Calu3 (cell line): ENCODE results near the gene ZNF609. TPM values are rescaled to one million over a fixed set of nuclear protein-coding genes. Genes with fewer than 3 reads are reported as not detected.

Experiments
- BruUV-seq: library from RNA; stranded (reverse); fragments of 400-500 nt; replicated peaks from 2 replicates; lab custom pipeline; 2021; lab: Mats Ljungman, UMichigan
- CTCF ChIA-PET: fragments of 300-600 bp; sonication (Branson Sonifier 250); formaldehyde crosslinking; loops from one replicate; lab custom pipeline; 2022; ENCODE audit warnings: antibody characterized with exemption; lab: Charles Lee
- DNase-seq: peaks from one replicate; pipeline ENCODE4 v3.0.0; 2022
- H3K27ac Mint-ChIP-seq: one replicate; pipeline ENCODE4 v1.8.0; 2022; ENCODE audit warnings: mixed read lengths; ENCODE audit not compliant: unreplicated experiment
- H3K27me3 Mint-ChIP-seq: one replicate; pipeline ENCODE4 v1.8.0; 2022; ENCODE audit warnings: mixed read lengths; ENCODE audit not compliant: unreplicated experiment
- H3K36me3 Mint-ChIP-seq: one replicate; pipeline ENCODE4 v1.8.0; 2022; ENCODE audit warnings: mild to moderate bottlenecking, moderate library complexity, mixed read lengths; ENCODE audit not compliant: insufficient read depth, unreplicated experiment
- H3K4me1 Mint-ChIP-seq: one replicate; pipeline ENCODE4 v1.8.0; 2022; ENCODE audit warnings: mild to moderate bottlenecking, low read depth, mixed read lengths; ENCODE audit not compliant: unreplicated experiment
- H3K4me3 Mint-ChIP-seq: one replicate; pipeline ENCODE4 v1.8.0; 2022; ENCODE audit warnings: mild to moderate bottlenecking, low read depth, moderate library complexity, mixed read lengths; ENCODE audit not compliant: unreplicated experiment
- H3K9me3 Mint-ChIP-seq: one replicate; pipeline ENCODE4 v1.8.0; 2022; ENCODE audit warnings: low read depth, mixed read lengths; ENCODE audit not compliant: unreplicated experiment
- CTCF ChIP-seq: fragments of 200-600 bp; IDR thresholded peaks from one replicate; pipeline ENCODE4 v1.8.0; 2022; ENCODE audit warnings: antibody characterized with exemption; ENCODE audit not compliant: unreplicated experiment
- intact Hi-C: fragments of 100-400 bp; cut with micrococcal nuclease; formaldehyde crosslinking; loops from one replicate; pipeline ENCODE4 v1.10.0; 2022; ENCODE audit not compliant: unreplicated experiment
- total RNA-seq: library from RNA; stranded (reverse); gene quantifications from 2 replicates; pipeline ENCODE4 v1.2.3, GENCODE V29; 2022

Gene ZNF609
- total RNA-seq, 1 experiment from 2014 or later: 50.6 TPM

DNA sequence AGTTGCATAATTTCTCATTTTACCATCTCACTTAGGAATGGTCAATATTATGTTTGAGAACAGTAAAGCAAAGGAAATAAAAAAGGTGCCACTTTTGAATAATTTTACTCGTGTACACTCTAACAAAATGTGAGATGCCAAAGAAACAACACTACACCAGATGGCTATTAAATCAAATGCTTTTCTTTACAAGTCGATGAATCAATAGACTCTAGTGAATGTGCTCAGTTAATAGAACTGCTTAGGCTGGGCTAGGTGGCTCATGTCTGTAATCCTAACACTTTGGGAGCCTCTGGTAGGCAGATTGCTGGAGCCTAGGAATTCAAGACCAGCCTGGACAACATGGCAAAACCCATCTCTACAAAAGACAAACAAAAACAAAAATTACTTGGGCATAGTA lies 87.9 kb downstream of the ZNF609 start:
- H3K4me3 Mint-ChIP-seq: no peak overlapping the region
- CTCF ChIA-PET: no interaction called here
- no TSS peak for BruUV-seq

GRCh38 chr15:64549860-64550259 lies 89.5 kb downstream of the ZNF609 start:
- no peak for TF ChIP-seq CTCF
- BruUV-seq: no TSS peak
- intact Hi-C loops: no loop called here
- no peak overlapping the region for H3K4me3 Mint-ChIP-seq
- H3K27me3 Mint-ChIP-seq: no peaks in the 10 kb centered on the region
- H3K9me3 Mint-ChIP-seq: peaks cover 2% of the 10 kb centered on the region
- CTCF ChIA-PET: no interaction called here
- no peak overlapping the region for H3K27ac Mint-ChIP-seq
- H3K36me3 Mint-ChIP-seq: no peaks in the 10 kb centered on the region
- peaks cover 8% of the 10 kb centered on the region for H3K4me1 Mint-ChIP-seq
- DNase-seq: no peak

More for the DNA sequence above, 87.9 kb downstream of the ZNF609 start:
- no peaks in the 10 kb centered on the region for H3K36me3 Mint-ChIP-seq
- peaks cover 16% of the 10 kb centered on the region for H3K4me1 Mint-ChIP-seq
- peaks cover 2% of the 10 kb centered on the region for H3K9me3 Mint-ChIP-seq
- H3K27me3 Mint-ChIP-seq: no peaks in the 10 kb centered on the region
- intact Hi-C loops: no loop called here
- H3K27ac Mint-ChIP-seq: no peak overlapping the region
- DNase-seq: no peak
- TF ChIP-seq CTCF: no peak

GRCh38 chr15:64552281-64552948 lies 92.0 kb downstream of the ZNF609 start:
- Mint-ChIP-seq H3K27me3 (no peaks in the 10 kb centered on the region), H3K36me3 (peaks cover 4% of the 10 kb centered on the region), H3K4me3 (no peak overlapping the region), H3K4me1 (peaks cover 8% of the 10 kb centered on the region), H3K9me3 (no peaks in the 10 kb centered on the region), H3K27ac (no peak overlapping the region)
- BruUV-seq: no TSS peak
- DNase-seq: no peak
- CTCF ChIA-PET: interaction anchor here (0.7 to 0.9 kb wide), 2 partner anchors 83 to 565 kb away, joined by 3 to 4 read pairs; no protein-coding TSS in a partner anchor
- TF ChIP-seq CTCF: no peak
- intact Hi-C loops: no loop called here

DNA sequence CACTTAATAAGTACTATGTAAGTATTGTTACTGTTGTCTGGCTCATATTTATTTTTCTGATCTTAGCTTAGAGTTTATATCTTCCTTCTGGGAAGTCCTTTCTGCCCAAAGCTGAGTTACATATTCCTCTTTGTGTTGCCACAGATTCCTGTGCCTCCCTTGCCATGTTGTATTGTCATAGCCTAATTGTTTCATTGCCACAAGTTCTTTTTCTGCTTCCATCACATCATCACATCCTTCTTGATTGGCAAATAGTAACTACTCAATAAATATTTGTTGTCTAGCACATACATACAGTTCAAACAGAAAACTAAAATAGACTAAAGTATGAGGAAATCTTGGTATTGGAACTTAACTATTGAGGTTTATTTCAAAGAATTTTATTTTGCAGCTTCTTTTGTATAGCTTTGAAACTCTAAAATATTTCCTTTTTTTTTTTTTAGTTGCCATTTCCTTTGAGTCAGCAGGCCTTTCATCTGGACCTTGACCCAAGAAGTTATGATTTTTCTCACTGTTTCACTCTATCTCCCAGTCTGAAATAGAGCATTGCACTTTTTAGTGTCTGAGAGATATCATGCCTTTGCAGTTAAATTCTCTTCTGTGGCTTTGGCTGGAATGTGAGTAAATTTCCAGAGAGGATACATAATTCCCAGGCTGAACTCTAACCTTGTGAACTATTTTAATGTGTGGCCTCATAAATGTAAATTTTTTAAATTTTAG lies 98.2 kb downstream of the ZNF609 start:
- no peak overlapping the region for H3K27ac Mint-ChIP-seq
- H3K27me3 Mint-ChIP-seq: no peaks in the 10 kb centered on the region
- peaks cover 23% of the 10 kb centered on the region for H3K4me1 Mint-ChIP-seq
- no peak overlapping the region for H3K4me3 Mint-ChIP-seq
- intact Hi-C loops: no loop called here
- no peak for TF ChIP-seq CTCF
- CTCF ChIA-PET: interaction anchor here (1.2 kb wide), 1 partner anchor 8 kb away, joined by 3 read pairs; no protein-coding TSS in a partner anchor
- BruUV-seq: no TSS peak
- H3K9me3 Mint-ChIP-seq: no peaks in the 10 kb centered on the region
- no peak for DNase-seq
- peaks cover 4% of the 10 kb centered on the region for H3K36me3 Mint-ChIP-seq
